ENCODE data around the gene ST6GAL1. TPM values are rescaled to one million over a fixed set of nuclear protein-coding genes. Genes with fewer than 3 reads are reported as not detected.
"Not testable (repeated sequence)": the region's sequence is repeated elsewhere in the genome, so short reads cannot be mapped to it uniquely, and the experiment has no call there.

Gene ST6GAL1
- 46.0 TPM for total RNA-seq

- DNase-seq (ENCODE audit: low spot score) = peak; percentile 73
Measured at GRCh38 chr3:186930143-186930640, at the start of gene ST6GAL1. Gene ST6GAL1, plus strand, starts transcription at chr3:186930526. Its CDS starts 112,178 bp downstream, at chr3:187042704.

GRCh38 chr3:186882150-186882524 lies 48.2 kb upstream of the ST6GAL1 start:
- no peak for DNase-seq (ENCODE audit: low spot score)

GRCh38 chr3:186882881-186883685 lies 47.2 kb upstream of the ST6GAL1 start:
- no peak for DNase-seq (ENCODE audit: low spot score)

GRCh38 chr3:186883686-186884058 lies 46.7 kb upstream of the ST6GAL1 start:
- DNase-seq (ENCODE audit: low spot score) = no peak

- DNase-seq (ENCODE audit: low spot score) = not testable (repeated sequence)
Measured at GRCh38 chr3:186884868-186885267, 45.5 kb upstream of the ST6GAL1 start.

GRCh38 chr3:186886202-186886981 lies 43.9 kb upstream of the ST6GAL1 start:
- no peak for DNase-seq (ENCODE audit: low spot score)

GRCh38 chr3:186887507-186887938 lies 42.8 kb upstream of the ST6GAL1 start:
- DNase-seq (ENCODE audit: low spot score) = not testable (repeated sequence)

GRCh38 chr3:186888569-186888968 lies 41.8 kb upstream of the ST6GAL1 start:
- no peak for DNase-seq (ENCODE audit: low spot score)

GRCh38 chr3:186889698-186890097 lies 40.6 kb upstream of the ST6GAL1 start:
- DNase-seq (ENCODE audit: low spot score) = not testable (repeated sequence)

GRCh38 chr3:186890911-186891310 lies 39.4 kb upstream of the ST6GAL1 start:
- DNase-seq (ENCODE audit: low spot score) = no peak

- not testable (repeated sequence) for DNase-seq (ENCODE audit: low spot score)
Measured at GRCh38 chr3:186893071-186893470, 37.3 kb upstream of the ST6GAL1 start.

- DNase-seq (ENCODE audit: low spot score) = no peak
Measured at GRCh38 chr3:186895406-186895805, 34.9 kb upstream of the ST6GAL1 start.

- no peak for DNase-seq (ENCODE audit: low spot score)
Measured at GRCh38 chr3:186896006-186896405, 34.3 kb upstream of the ST6GAL1 start.

GRCh38 chr3:186896875-186897274 lies 33.5 kb upstream of the ST6GAL1 start:
- no peak for DNase-seq (ENCODE audit: low spot score)

GRCh38 chr3:186901135-186901734 lies 29.1 kb upstream of the ST6GAL1 start:
- no peak for DNase-seq (ENCODE audit: low spot score)

- no peak for DNase-seq (ENCODE audit: low spot score)
Measured at GRCh38 chr3:186902154-186902553, 28.2 kb upstream of the ST6GAL1 start.

GRCh38 chr3:186902713-186903112 lies 27.6 kb upstream of the ST6GAL1 start:
- no peak for DNase-seq (ENCODE audit: low spot score)

GRCh38 chr3:186903676-186904075 lies 26.6 kb upstream of the ST6GAL1 start:
- not testable (repeated sequence) for DNase-seq (ENCODE audit: low spot score)

- DNase-seq (ENCODE audit: low spot score) = not testable (repeated sequence)
Measured at GRCh38 chr3:186907075-186907474, 23.3 kb upstream of the ST6GAL1 start.

- DNase-seq (ENCODE audit: low spot score) = no peak
Measured at GRCh38 chr3:186909078-186909853, 21.1 kb upstream of the ST6GAL1 start.
